ENCODE data around the gene SLC10A7.

The SLC10A7 gene

GRCh38 chr4:146343776-146344175, 178.0 kb downstream of the SLC10A7 start:
- H3K4me1 ChIP-seq (ENCODE audit: control insufficient read depth, insufficient read depth, low read depth, low read length) = no peaks in the 10 kb centered on the region
- WGBS = 68% methylated on average over 2 of the region's 3 CpGs
- H3K14ac ChIP-seq (ENCODE audit: low read length in 2 of 2) = no peak overlapping the region

GRCh38 chr4:146343199-146343598, 178.5 kb downstream of the SLC10A7 start:
- H2BK15ac ChIP-seq (ENCODE audit: low read depth, poor library complexity, severe bottlenecking) = no peak overlapping the region
- no peaks in the 10 kb centered on the region for H3K79me1 ChIP-seq (replicated peaks; ENCODE audit: low read length, poor library complexity, severe bottlenecking)
- no peaks in the 10 kb centered on the region for H3K9me3 ChIP-seq (ENCODE audit: control insufficient read depth, low read length)
- no peak overlapping the region for H2BK120ac ChIP-seq (ENCODE audit: low read depth, low read length)
- no peak overlapping the region for H3K14ac ChIP-seq (ENCODE audit: low read length in 2 of 2)
- H2AK5ac ChIP-seq (ENCODE audit: low read length, severe bottlenecking) = no peak overlapping the region
- H3K4ac ChIP-seq (ENCODE audit: low read depth in 1 of 2, low read length in 2 of 2) = no peak overlapping the region
- no peak for DNase-seq
- no peak overlapping the region for H3K27ac ChIP-seq (ENCODE audit: low read length, poor library complexity, severe bottlenecking)
- no peak overlapping the region for H2BK12ac ChIP-seq (ENCODE audit: low read length in 2 of 2)
- no peaks in the 10 kb centered on the region for H3K27me3 ChIP-seq (ENCODE audit: control insufficient read depth in 1 of 2, insufficient read depth in 1 of 2, low read length in 2 of 2)
- H2AFZ ChIP-seq (ENCODE audit: low read depth, low read length) = no peak overlapping the region
- no peak overlapping the region for H3K4me2 ChIP-seq (ENCODE audit: low read length, poor library complexity, severe bottlenecking)
- no peak overlapping the region for H4K8ac ChIP-seq (ENCODE audit: low read length)
- H3K18ac ChIP-seq (ENCODE audit: low read depth in 1 of 2, low read length in 2 of 2) = no peak overlapping the region
- no peak overlapping the region for H3K4me3 ChIP-seq (ENCODE audit: insufficient read depth in 1 of 2, low read depth in 1 of 2, low read length in 2 of 2)
- H4K91ac ChIP-seq (ENCODE audit: low read length) = no peak overlapping the region
- H3K4me1 ChIP-seq (ENCODE audit: control insufficient read depth, insufficient read depth, low read depth, low read length) = no peaks in the 10 kb centered on the region
- H3K36me3 ChIP-seq (ENCODE audit: control insufficient read depth in 1 of 2, insufficient read depth in 2 of 2, low read depth in 1 of 2, low read length in 2 of 2) = no peaks in the 10 kb centered on the region
- no peak overlapping the region for H3K9ac ChIP-seq (ENCODE audit: low read length)
- H2BK5ac ChIP-seq (ENCODE audit: low read depth, low read length, poor library complexity, severe bottlenecking) = no peak overlapping the region
- H3K23ac ChIP-seq (ENCODE audit: low read length in 2 of 2) = no peak overlapping the region

More at GRCh38 chr4:146343776-146344175, 178.0 kb downstream of the SLC10A7 start:
- H3K27me3 ChIP-seq (ENCODE audit: control insufficient read depth in 1 of 2, insufficient read depth in 1 of 2, low read length in 2 of 2) = no peaks in the 10 kb centered on the region
- no peaks in the 10 kb centered on the region for H3K9me3 ChIP-seq (ENCODE audit: control insufficient read depth, low read length)
- no peak overlapping the region for H2BK5ac ChIP-seq (ENCODE audit: low read depth, low read length, poor library complexity, severe bottlenecking)
- no peak overlapping the region for H2BK15ac ChIP-seq (ENCODE audit: low read depth, poor library complexity, severe bottlenecking)
- H2BK120ac ChIP-seq (ENCODE audit: low read depth, low read length) = no peak overlapping the region
- no peak overlapping the region for H2AFZ ChIP-seq (ENCODE audit: low read depth, low read length)
- no peak for DNase-seq
- no peak overlapping the region for H3K18ac ChIP-seq (ENCODE audit: low read depth in 1 of 2, low read length in 2 of 2)
- H2BK12ac ChIP-seq (ENCODE audit: low read length in 2 of 2) = no peak overlapping the region
- H3K4ac ChIP-seq (ENCODE audit: low read depth in 1 of 2, low read length in 2 of 2) = no peak overlapping the region
- no peak overlapping the region for H3K23ac ChIP-seq (ENCODE audit: low read length in 2 of 2)
- H3K27ac ChIP-seq (ENCODE audit: low read length, poor library complexity, severe bottlenecking) = no peak overlapping the region
- no peak overlapping the region for H4K91ac ChIP-seq (ENCODE audit: low read length)
- H4K8ac ChIP-seq (ENCODE audit: low read length) = no peak overlapping the region
- H3K4me3 ChIP-seq (ENCODE audit: insufficient read depth in 1 of 2, low read depth in 1 of 2, low read length in 2 of 2) = no peak overlapping the region
- H3K4me2 ChIP-seq (ENCODE audit: low read length, poor library complexity, severe bottlenecking) = no peak overlapping the region
- no peaks in the 10 kb centered on the region for H3K79me1 ChIP-seq (replicated peaks; ENCODE audit: low read length, poor library complexity, severe bottlenecking)
- no peak overlapping the region for H3K9ac ChIP-seq (ENCODE audit: low read length)
- H2AK5ac ChIP-seq (ENCODE audit: low read length, severe bottlenecking) = no peak overlapping the region
- no peaks in the 10 kb centered on the region for H3K36me3 ChIP-seq (ENCODE audit: control insufficient read depth in 1 of 2, insufficient read depth in 2 of 2, low read depth in 1 of 2, low read length in 2 of 2)

- Histone ChIP-seq H3K4ac (ENCODE audit: low read depth in 1 of 2, low read length in 2 of 2) (no peak overlapping the region), H3K4me2 (ENCODE audit: low read length, poor library complexity, severe bottlenecking) (no peak overlapping the region), H2BK120ac (ENCODE audit: low read depth, low read length) (no peak overlapping the region), H4K8ac (ENCODE audit: low read length) (no peak overlapping the region), H3K4me1 (ENCODE audit: control insufficient read depth, insufficient read depth, low read depth, low read length) (no peaks in the 10 kb centered on the region), H2BK15ac (ENCODE audit: low read depth, poor library complexity, severe bottlenecking) (no peak overlapping the region), H2AFZ (ENCODE audit: low read depth, low read length) (no peak overlapping the region), H3K9ac (ENCODE audit: low read length) (no peak overlapping the region), H2BK12ac (ENCODE audit: low read length in 2 of 2) (no peak overlapping the region), H3K14ac (ENCODE audit: low read length in 2 of 2) (no peak overlapping the region), H2BK5ac (ENCODE audit: low read depth, low read length, poor library complexity, severe bottlenecking) (no peak overlapping the region), H3K4me3 (ENCODE audit: insufficient read depth in 1 of 2, low read depth in 1 of 2, low read length in 2 of 2) (no peak overlapping the region), H3K36me3 (ENCODE audit: control insufficient read depth in 1 of 2, insufficient read depth in 2 of 2, low read depth in 1 of 2, low read length in 2 of 2) (no peaks in the 10 kb centered on the region), H4K91ac (ENCODE audit: low read length) (no peak overlapping the region), H3K18ac (ENCODE audit: low read depth in 1 of 2, low read length in 2 of 2) (no peak overlapping the region), H3K27me3 (ENCODE audit: control insufficient read depth in 1 of 2, insufficient read depth in 1 of 2, low read length in 2 of 2) (no peaks in the 10 kb centered on the region), H3K9me3 (ENCODE audit: control insufficient read depth, low read length) (no peaks in the 10 kb centered on the region), H3K79me1 (replicated peaks; ENCODE audit: low read length, poor library complexity, severe bottlenecking) (no peaks in the 10 kb centered on the region), H3K23ac (ENCODE audit: low read length in 2 of 2) (no peak overlapping the region), H2AK5ac (ENCODE audit: low read length, severe bottlenecking) (no peak overlapping the region), H3K27ac (ENCODE audit: low read length, poor library complexity, severe bottlenecking) (no peak overlapping the region)
- DNase-seq = peak; percentile 40
- no CpG with 5 or more reads among the region's 1 CpG for WGBS
Observed at GRCh38 chr4:146342600-146343192, 179.0 kb downstream of the SLC10A7 start.

- Histone ChIP-seq H3K18ac (ENCODE audit: low read depth in 1 of 2, low read length in 2 of 2) (no peak overlapping the region), H3K4me3 (ENCODE audit: insufficient read depth in 1 of 2, low read depth in 1 of 2, low read length in 2 of 2) (no peak overlapping the region), H4K8ac (ENCODE audit: low read length) (no peak overlapping the region), H3K4me2 (ENCODE audit: low read length, poor library complexity, severe bottlenecking) (no peak overlapping the region), H2BK12ac (ENCODE audit: low read length in 2 of 2) (no peak overlapping the region), H3K14ac (ENCODE audit: low read length in 2 of 2) (no peak overlapping the region), H2BK15ac (ENCODE audit: low read depth, poor library complexity, severe bottlenecking) (no peak overlapping the region), H3K9me3 (ENCODE audit: control insufficient read depth, low read length) (no peaks in the 10 kb centered on the region), H3K27me3 (ENCODE audit: control insufficient read depth in 1 of 2, insufficient read depth in 1 of 2, low read length in 2 of 2) (no peaks in the 10 kb centered on the region), H3K4ac (ENCODE audit: low read depth in 1 of 2, low read length in 2 of 2) (no peak overlapping the region), H2BK120ac (ENCODE audit: low read depth, low read length) (no peak overlapping the region), H3K79me1 (replicated peaks; ENCODE audit: low read length, poor library complexity, severe bottlenecking) (no peaks in the 10 kb centered on the region), H3K36me3 (ENCODE audit: control insufficient read depth in 1 of 2, insufficient read depth in 2 of 2, low read depth in 1 of 2, low read length in 2 of 2) (no peaks in the 10 kb centered on the region), H2AFZ (ENCODE audit: low read depth, low read length) (no peak overlapping the region), H3K27ac (ENCODE audit: low read length, poor library complexity, severe bottlenecking) (no peak overlapping the region), H2BK5ac (ENCODE audit: low read depth, low read length, poor library complexity, severe bottlenecking) (no peak overlapping the region), H3K9ac (ENCODE audit: low read length) (no peak overlapping the region), H3K23ac (ENCODE audit: low read length in 2 of 2) (no peak overlapping the region), H4K91ac (ENCODE audit: low read length) (no peak overlapping the region), H3K4me1 (ENCODE audit: control insufficient read depth, insufficient read depth, low read depth, low read length) (no peaks in the 10 kb centered on the region), H2AK5ac (ENCODE audit: low read length, severe bottlenecking) (no peak overlapping the region)
- peak; percentile 38 for DNase-seq
Observed at GRCh38 chr4:146340798-146341197, 180.9 kb downstream of the SLC10A7 start.

Data from mesenchymal stem cell (in vitro differentiated cells and primary cell).